ENCODE results near the gene ATXN1.

Gene ATXN1

GRCh38 chr6:16585805-16586204 lies 175.5 kb downstream of the ATXN1 start:
- peaks cover 4% of the 10 kb centered on the region for H3K4me1 ChIP-seq (ENCODE audit: insufficient read depth, low read length, poor library complexity, severe bottlenecking)
- no peaks in the 10 kb centered on the region for H3K9me3 ChIP-seq (ENCODE audit: insufficient read depth, low read depth, low read length)
- H3K36me3 ChIP-seq (ENCODE audit: insufficient read depth, low read length): peaks cover 19% of the 10 kb centered on the region; the same call in 1 of the 2 replicates
- no peak overlapping the region for H3K4me3 ChIP-seq (ENCODE audit: low read length, poor library complexity, severe bottlenecking)
- no peaks in the 10 kb centered on the region for H3K9me2 ChIP-seq (replicated peaks; ENCODE audit: low read depth, low read length)
- no peaks in the 10 kb centered on the region for H4K20me1 ChIP-seq (ENCODE audit: insufficient read depth, low read length, poor library complexity, severe bottlenecking)
- no peaks in the 10 kb centered on the region for H3K27me3 ChIP-seq (ENCODE audit: insufficient read depth, low read length, poor library complexity, severe bottlenecking)
- no peak overlapping the region for H3K9ac ChIP-seq (ENCODE audit: low read depth, low read length, poor library complexity, severe bottlenecking)
- no peak overlapping the region for H2AFZ ChIP-seq (ENCODE audit: low read length)
- H3K4me2 ChIP-seq (ENCODE audit: low read depth, low read length, poor library complexity, severe bottlenecking): no peak overlapping the region
- no peaks in the 10 kb centered on the region for H3F3A ChIP-seq (ENCODE audit: low read depth)
- no peaks in the 10 kb centered on the region for H3K79me2 ChIP-seq (ENCODE audit: insufficient read depth, low read length)
- no peak for TF ChIP-seq EZH2phosphoT487 (IDR thresholded peaks at IDR 0.05; ENCODE audit: borderline replicate concordance)
- TF ChIP-seq CTCF (conservative IDR thresholded peaks at IDR 0.05; ENCODE audit: low read length): no peak

- TF ChIP-seq CTCF (conservative IDR thresholded peaks at IDR 0.05; ENCODE audit: low read length) (no peak), EZH2phosphoT487 (IDR thresholded peaks at IDR 0.05; ENCODE audit: borderline replicate concordance) (no peak)
- no peak overlapping the region for H3K4me2 ChIP-seq (ENCODE audit: low read depth, low read length, poor library complexity, severe bottlenecking)
These were observed 178.0 kb downstream of the ATXN1 start for GRCh38 chr6:16583144-16583762.

GRCh38 chr6:16582446-16583143 lies 178.7 kb downstream of the ATXN1 start:
- Histone ChIP-seq H3K9ac (ENCODE audit: low read depth, low read length, poor library complexity, severe bottlenecking) (no peak overlapping the region), H4K20me1 (ENCODE audit: insufficient read depth, low read length, poor library complexity, severe bottlenecking) (no peaks in the 10 kb centered on the region), H3K4me1 (ENCODE audit: insufficient read depth, low read length, poor library complexity, severe bottlenecking) (peaks cover 4% of the 10 kb centered on the region), H2AFZ (ENCODE audit: low read length) (no peak overlapping the region), H3K9me2 (replicated peaks; ENCODE audit: low read depth, low read length) (no peaks in the 10 kb centered on the region), H3K36me3 (ENCODE audit: insufficient read depth, low read length) (peaks cover 26% of the 10 kb centered on the region; the same call in 1 of the 2 replicates), H3F3A (ENCODE audit: low read depth) (no peaks in the 10 kb centered on the region), H3K9me3 (ENCODE audit: insufficient read depth, low read depth, low read length) (no peaks in the 10 kb centered on the region), H3K79me2 (ENCODE audit: insufficient read depth, low read length) (no peaks in the 10 kb centered on the region), H3K4me2 (ENCODE audit: low read depth, low read length, poor library complexity, severe bottlenecking) (no peak overlapping the region), H3K27me3 (ENCODE audit: insufficient read depth, low read length, poor library complexity, severe bottlenecking) (no peaks in the 10 kb centered on the region), H3K4me3 (ENCODE audit: low read length, poor library complexity, severe bottlenecking) (no peak overlapping the region)
- no peak for TF ChIP-seq EZH2phosphoT487 (IDR thresholded peaks at IDR 0.05; ENCODE audit: borderline replicate concordance)
- TF ChIP-seq CTCF (conservative IDR thresholded peaks at IDR 0.05; ENCODE audit: low read length): no peak

More at GRCh38 chr6:16583144-16583762, 178.0 kb downstream of the ATXN1 start:
- H3K79me2 ChIP-seq (ENCODE audit: insufficient read depth, low read length): no peaks in the 10 kb centered on the region
- H3K9me2 ChIP-seq (replicated peaks; ENCODE audit: low read depth, low read length): no peaks in the 10 kb centered on the region
- H2AFZ ChIP-seq (ENCODE audit: low read length): no peak overlapping the region
- H3K9ac ChIP-seq (ENCODE audit: low read depth, low read length, poor library complexity, severe bottlenecking): no peak overlapping the region
- no peaks in the 10 kb centered on the region for H3F3A ChIP-seq (ENCODE audit: low read depth)
- H3K36me3 ChIP-seq (ENCODE audit: insufficient read depth, low read length): peaks cover 26% of the 10 kb centered on the region; the same call in 1 of the 2 replicates
- no peaks in the 10 kb centered on the region for H3K9me3 ChIP-seq (ENCODE audit: insufficient read depth, low read depth, low read length)
- H4K20me1 ChIP-seq (ENCODE audit: insufficient read depth, low read length, poor library complexity, severe bottlenecking): no peaks in the 10 kb centered on the region
- peaks cover 4% of the 10 kb centered on the region for H3K4me1 ChIP-seq (ENCODE audit: insufficient read depth, low read length, poor library complexity, severe bottlenecking)
- H3K27me3 ChIP-seq (ENCODE audit: insufficient read depth, low read length, poor library complexity, severe bottlenecking): no peaks in the 10 kb centered on the region
- H3K4me3 ChIP-seq (ENCODE audit: low read length, poor library complexity, severe bottlenecking): no peak overlapping the region

All from Loucy (cell line).